ENCODE data around the gene ANKRD44.

ANKRD44 gene

DNA sequence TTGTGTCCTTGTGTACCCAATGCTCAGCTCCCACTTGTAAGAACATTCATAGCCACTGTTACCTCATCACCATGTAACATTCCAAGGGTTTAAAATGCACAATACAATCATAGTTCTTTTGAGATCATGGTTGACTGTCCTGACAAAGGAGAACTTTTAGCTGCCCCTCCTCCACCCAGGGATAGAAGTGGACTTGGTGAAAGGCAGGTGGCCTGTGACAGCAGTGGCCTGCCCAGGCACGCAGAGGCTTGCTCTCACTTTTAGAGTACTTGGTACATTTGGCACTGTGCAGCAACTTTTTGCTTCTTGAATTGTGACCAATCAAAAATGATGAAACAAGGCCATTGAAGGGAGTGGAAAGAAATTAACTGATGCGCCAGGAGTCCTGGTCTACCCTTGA lies 108.7 kb downstream of the ANKRD44 start:
- H4K20me1 ChIP-seq (ENCODE audit: insufficient read depth, low read length, poor library complexity, severe bottlenecking) = no peaks in the 10 kb centered on the region
- no peak overlapping the region for H3K4me3 ChIP-seq (ENCODE audit: low read length, poor library complexity, severe bottlenecking)
- H3K36me3 ChIP-seq (ENCODE audit: insufficient read depth, low read length) = peaks cover 11% of the 10 kb centered on the region; the same call in 1 of the 2 replicates
- H3K79me2 ChIP-seq (ENCODE audit: insufficient read depth, low read length) = peaks cover 82% of the 10 kb centered on the region
- H2AFZ ChIP-seq (ENCODE audit: low read length) = no peak overlapping the region
- peak overlapping the region; percentile 71 for H3K9ac ChIP-seq (ENCODE audit: low read depth, low read length, poor library complexity, severe bottlenecking)
- H3F3A ChIP-seq (ENCODE audit: low read depth) = peaks cover 10% of the 10 kb centered on the region; the same call in 1 of the 2 replicates
- H3K4me2 ChIP-seq (ENCODE audit: low read depth, low read length, poor library complexity, severe bottlenecking) = no peak overlapping the region
- no peaks in the 10 kb centered on the region for H3K9me3 ChIP-seq (ENCODE audit: insufficient read depth, low read depth, low read length)
- H3K9me2 ChIP-seq (replicated peaks; ENCODE audit: low read depth, low read length) = no peaks in the 10 kb centered on the region
- peaks cover 56% of the 10 kb centered on the region for H3K4me1 ChIP-seq (ENCODE audit: insufficient read depth, low read length, poor library complexity, severe bottlenecking)
- TF ChIP-seq CTCF (conservative IDR thresholded peaks at IDR 0.05; ENCODE audit: low read length) (no peak), EZH2phosphoT487 (IDR thresholded peaks at IDR 0.05; ENCODE audit: borderline replicate concordance) (no peak)
- H3K27me3 ChIP-seq (ENCODE audit: insufficient read depth, low read length, poor library complexity, severe bottlenecking) = no peaks in the 10 kb centered on the region

DNA sequence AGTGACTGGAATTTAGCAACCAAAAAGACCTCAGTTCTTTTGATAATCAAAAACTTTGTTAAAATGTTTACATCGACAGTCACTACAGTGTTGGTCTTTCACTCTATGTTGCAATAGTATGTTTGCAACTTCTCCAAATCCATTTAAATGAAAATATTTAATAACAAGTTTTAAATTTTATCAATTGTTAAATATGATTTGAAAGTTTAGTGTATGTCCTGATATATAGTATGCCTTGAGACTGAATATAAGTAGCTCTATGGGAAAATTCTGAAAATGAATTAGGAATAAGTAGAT lies 109.9 kb downstream of the ANKRD44 start:
- Histone ChIP-seq H3K9me3 (ENCODE audit: insufficient read depth, low read depth, low read length) (no peaks in the 10 kb centered on the region), H3K4me2 (ENCODE audit: low read depth, low read length, poor library complexity, severe bottlenecking) (peak overlapping the region; percentile 77), H4K20me1 (ENCODE audit: insufficient read depth, low read length, poor library complexity, severe bottlenecking) (no peaks in the 10 kb centered on the region), H3K9me2 (replicated peaks; ENCODE audit: low read depth, low read length) (no peaks in the 10 kb centered on the region), H3K36me3 (ENCODE audit: insufficient read depth, low read length) (peaks cover 11% of the 10 kb centered on the region; the same call in 1 of the 2 replicates), H3K9ac (ENCODE audit: low read depth, low read length, poor library complexity, severe bottlenecking) (peak overlapping the region; percentile 71), H3K4me3 (ENCODE audit: low read length, poor library complexity, severe bottlenecking) (no peak overlapping the region), H3K27me3 (ENCODE audit: insufficient read depth, low read length, poor library complexity, severe bottlenecking) (no peaks in the 10 kb centered on the region), H3F3A (ENCODE audit: low read depth) (peaks cover 10% of the 10 kb centered on the region; the same call in 1 of the 2 replicates), H2AFZ (ENCODE audit: low read length) (no peak overlapping the region), H3K4me1 (ENCODE audit: insufficient read depth, low read length, poor library complexity, severe bottlenecking) (peaks cover 63% of the 10 kb centered on the region), H3K79me2 (ENCODE audit: insufficient read depth, low read length) (peaks cover 82% of the 10 kb centered on the region)
- TF ChIP-seq EZH2phosphoT487 (IDR thresholded peaks at IDR 0.05; ENCODE audit: borderline replicate concordance) (no peak), CTCF (conservative IDR thresholded peaks at IDR 0.05; ENCODE audit: low read length) (no peak)

DNA sequence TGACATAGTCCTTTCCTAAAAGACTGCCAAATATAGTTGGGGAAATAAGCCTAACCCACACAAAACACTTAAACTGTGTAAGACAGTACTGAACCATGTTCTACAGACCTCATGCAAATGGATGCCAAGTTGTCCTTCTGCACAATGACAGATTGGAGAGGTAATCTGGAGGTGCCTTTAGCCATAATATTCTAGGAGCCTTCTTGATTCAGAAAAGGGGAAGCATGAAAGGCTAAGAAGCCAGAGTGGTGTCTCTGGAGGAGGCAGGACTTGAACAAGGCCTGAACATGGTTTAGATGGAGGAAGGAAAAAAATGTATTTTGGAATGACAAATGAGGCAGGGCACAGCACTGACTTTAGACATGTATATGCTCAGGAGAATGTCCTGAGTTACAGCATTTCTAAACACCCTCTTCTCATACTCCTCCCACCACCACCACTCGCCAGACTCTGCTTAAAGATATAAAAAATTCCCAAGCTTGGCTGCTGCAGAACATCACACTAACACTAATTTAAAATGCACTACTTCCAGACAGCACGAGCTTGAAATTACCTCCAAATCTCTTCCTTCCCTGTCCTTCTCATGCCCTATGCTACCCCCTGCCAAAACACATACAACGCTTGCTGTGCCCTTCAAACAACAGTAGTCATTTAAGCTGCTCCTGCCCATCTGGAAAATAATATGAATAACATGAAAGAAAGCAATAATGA lies 110.4 kb downstream of the ANKRD44 start:
- peak overlapping the region; percentile 71 for H3K9ac ChIP-seq (ENCODE audit: low read depth, low read length, poor library complexity, severe bottlenecking)
- H3K4me3 ChIP-seq (ENCODE audit: low read length, poor library complexity, severe bottlenecking) = peak overlapping the region; percentile 68
- H2AFZ ChIP-seq (ENCODE audit: low read length) = no peak overlapping the region
- peaks cover 82% of the 10 kb centered on the region for H3K79me2 ChIP-seq (ENCODE audit: insufficient read depth, low read length)
- H3K4me2 ChIP-seq (ENCODE audit: low read depth, low read length, poor library complexity, severe bottlenecking) = peak overlapping the region; percentile 77
- TF ChIP-seq CTCF (conservative IDR thresholded peaks at IDR 0.05; ENCODE audit: low read length) (no peak), EZH2phosphoT487 (IDR thresholded peaks at IDR 0.05; ENCODE audit: borderline replicate concordance) (no peak)
- H3K36me3 ChIP-seq (ENCODE audit: insufficient read depth, low read length) = peaks cover 8% of the 10 kb centered on the region; the same call in 1 of the 2 replicates
- H3K4me1 ChIP-seq (ENCODE audit: insufficient read depth, low read length, poor library complexity, severe bottlenecking) = peaks cover 64% of the 10 kb centered on the region
- peaks cover 10% of the 10 kb centered on the region; the same call in 1 of the 2 replicates for H3F3A ChIP-seq (ENCODE audit: low read depth)
- no peaks in the 10 kb centered on the region for H3K9me2 ChIP-seq (replicated peaks; ENCODE audit: low read depth, low read length)
- no peaks in the 10 kb centered on the region for H4K20me1 ChIP-seq (ENCODE audit: insufficient read depth, low read length, poor library complexity, severe bottlenecking)
- no peaks in the 10 kb centered on the region for H3K27me3 ChIP-seq (ENCODE audit: insufficient read depth, low read length, poor library complexity, severe bottlenecking)
- H3K9me3 ChIP-seq (ENCODE audit: insufficient read depth, low read depth, low read length) = no peaks in the 10 kb centered on the region
